ENCODE results near the gene HOXA3.

DNA sequence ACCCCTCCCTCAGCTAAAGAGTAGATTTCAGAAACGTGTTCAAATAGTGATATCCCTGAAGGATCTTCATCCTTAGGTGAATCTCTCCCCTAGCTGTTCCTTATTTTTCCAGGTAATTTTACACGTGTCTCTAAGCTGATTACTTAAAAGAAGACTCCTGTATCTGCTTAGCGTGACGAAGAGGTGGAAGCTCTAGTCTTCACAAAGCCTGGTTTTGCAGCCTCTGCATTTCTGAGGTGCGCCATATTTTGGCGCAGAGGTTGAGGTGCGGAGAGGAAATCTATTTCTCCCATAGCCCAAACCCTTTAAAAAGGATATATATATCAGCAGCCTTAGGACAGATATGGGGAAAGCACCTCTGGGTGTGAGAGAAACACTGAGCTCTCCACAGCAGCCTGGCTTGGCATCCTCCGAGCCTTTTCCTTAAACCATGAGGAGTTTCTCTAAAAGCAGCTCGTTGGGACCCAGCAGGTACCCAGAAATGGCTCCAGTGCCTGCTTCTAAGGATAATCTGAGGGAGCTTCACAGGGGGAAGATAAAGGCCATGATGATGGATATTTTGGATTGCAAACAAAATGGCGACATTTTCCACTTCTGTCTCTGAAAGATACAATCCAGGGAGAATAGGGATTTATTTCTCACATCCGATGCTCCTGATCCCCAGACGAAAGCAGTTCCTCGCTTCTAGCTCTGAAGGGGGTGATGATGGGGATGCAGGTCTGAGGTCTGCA lies 46.9 kb downstream of the HOXA3 start:
- TF ChIP-seq KAT8 (CRISPR knock-in tag; IDR thresholded peaks at IDR 0.05) (no peak), ZNF230 (CRISPR knock-in tag; IDR thresholded peaks at IDR 0.05) (no peak), BCL6 (CRISPR knock-in tag; IDR thresholded peaks at IDR 0.05) (no peak), ZNF563 (CRISPR knock-in tag; IDR thresholded peaks at IDR 0.05) (no peak), RFX3 (CRISPR knock-in tag; IDR thresholded peaks at IDR 0.05) (no peak), ZBTB38 (CRISPR knock-in tag; IDR thresholded peaks at IDR 0.05) (no peak), PAF1 (CRISPR knock-in tag; IDR thresholded peaks at IDR 0.05) (no peak), EZH2 (conservative IDR thresholded peaks at IDR 0.05; ENCODE audit: low read depth, low read length) (no peak), SNAPC2 (CRISPR knock-in tag; IDR thresholded peaks at IDR 0.05) (no peak)
- TF ChIP-seq, protein P1, sequence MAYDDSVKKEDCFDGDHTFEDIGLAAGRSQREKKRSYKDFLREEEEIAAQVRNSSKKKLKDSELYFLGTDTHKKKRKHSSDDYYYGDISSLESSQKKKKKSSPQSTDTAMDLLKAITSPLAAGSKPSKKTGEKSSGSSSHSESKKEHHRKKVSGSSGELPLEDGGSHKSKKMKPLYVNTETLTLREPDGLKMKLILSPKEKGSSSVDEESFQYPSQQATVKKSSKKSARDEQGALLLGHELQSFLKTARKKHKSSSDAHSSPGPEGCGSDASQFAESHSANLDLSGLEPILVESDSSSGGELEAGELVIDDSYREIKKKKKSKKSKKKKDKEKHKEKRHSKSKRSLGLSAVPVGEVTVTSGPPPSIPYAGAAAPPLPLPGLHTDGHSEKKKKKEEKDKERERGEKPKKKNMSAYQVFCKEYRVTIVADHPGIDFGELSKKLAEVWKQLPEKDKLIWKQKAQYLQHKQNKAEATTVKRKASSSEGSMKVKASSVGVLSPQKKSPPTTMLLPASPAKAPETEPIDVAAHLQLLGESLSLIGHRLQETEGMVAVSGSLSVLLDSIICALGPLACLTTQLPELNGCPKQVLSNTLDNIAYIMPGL (CRISPR knock-in tag; IDR thresholded peaks at IDR 0.05; ENCODE audit: borderline replicate concordance in 1 of 2, low read depth in 1 of 2): no peak

Measured in HepG2 (cell line).